ENCODE measurements around the gene IL1RAPL2. TPM values are rescaled to one million over a fixed set of nuclear protein-coding genes. Genes with fewer than 3 reads are reported as not detected.

Gene IL1RAPL2
- total and polyA plus RNA-seq, 2 of the 4 experiments (the other 2 are of a cell fraction), result 0.03 TPM; not detected in 1

GRCh38 chrX:105179644-105180043, 613.6 kb downstream of the IL1RAPL2 start:
- no peaks in the 10 kb centered on the region for H3K36me3 ChIP-seq (ENCODE audit: control insufficient read depth, insufficient read depth, low read length)
- H3K4ac ChIP-seq (ENCODE audit: low read depth, low read length), result no peak overlapping the region
- BruUV-seq (replicated peaks), result no TSS peak
- no peak overlapping the region for H2AK5ac ChIP-seq (ENCODE audit: low read depth, low read length)
- H4K5ac ChIP-seq (ENCODE audit: low read depth, low read length), result no peak overlapping the region
- in situ Hi-C loops (cut with MboI; ENCODE audit: low sequenced_read_pairs) (no loop called here), intact Hi-C loops (cut with micrococcal nuclease) (no loop called here), dilution Hi-C loops (cut with HindIII; ENCODE audit: low sequenced_read_pairs, unreplicated experiment) (no loop called here)
- POLR2A ChIA-PET (ENCODE audit: unreplicated experiment), result no interaction called here
- H2BK120ac ChIP-seq (ENCODE audit: low read depth, low read length), result no peak overlapping the region
- no peak overlapping the region for H3K9ac ChIP-seq (ENCODE audit: low read depth, low read length)
- no peak overlapping the region for H3K4me3 ChIP-seq (ENCODE audit: insufficient read depth, low read depth, low read length)
- H2BK20ac ChIP-seq (ENCODE audit: low read depth, low read length), result no peak overlapping the region
- H2BK5ac ChIP-seq (ENCODE audit: low read depth, low read length, poor library complexity, severe bottlenecking), result no peak overlapping the region
- no peak overlapping the region for H4K91ac ChIP-seq (ENCODE audit: insufficient read depth, low read depth, low read length)
- H3K9me1 ChIP-seq (ENCODE audit: insufficient read depth, low read length), result no peaks in the 10 kb centered on the region
- H4K8ac ChIP-seq (ENCODE audit: low read depth in 2 of 2, low read length in 2 of 2), result no peak overlapping the region
- no peak overlapping the region for H3K56ac ChIP-seq (ENCODE audit: extremely low read depth, insufficient read depth, low read length)
- H2AK9ac ChIP-seq (replicated peaks; ENCODE audit: low read depth, low read length, poor library complexity), result no peak overlapping the region
- H3K27me3 ChIP-seq (ENCODE audit: control insufficient read depth, insufficient read depth, low read length), result no peaks in the 10 kb centered on the region
- H2AFZ ChIP-seq (replicated peaks; ENCODE audit: low read length, poor library complexity), result no peak overlapping the region
- no peaks in the 10 kb centered on the region for H3K4me1 ChIP-seq (ENCODE audit: control insufficient read depth, insufficient read depth, low read length)
- H3K4me2 ChIP-seq (ENCODE audit: low read depth, low read length), result no peak overlapping the region
- no peak overlapping the region for H3K23ac ChIP-seq (ENCODE audit: low read depth, low read length)
- H3K14ac ChIP-seq (replicated peaks; ENCODE audit: low read depth, low read length), result no peak overlapping the region
- peaks cover 2% of the 10 kb centered on the region; the same call in 1 of the 2 replicates for H3K9me3 ChIP-seq (ENCODE audit: control insufficient read depth, insufficient read depth, low read length)
- no peaks in the 10 kb centered on the region for H4K20me1 ChIP-seq (ENCODE audit: insufficient read depth, low read length)
- TF ChIP-seq FOS (IDR thresholded peaks at IDR 0.05; ENCODE audit: low read depth, low read length), result no peak
- TF ChIP-seq CEBPB (IDR thresholded peaks at IDR 0.05; ENCODE audit: low read depth, low read length), result peak; percentile 55
- no peak for TF ChIP-seq CTCF (conservative IDR thresholded peaks at IDR 0.05; ENCODE audit: low read depth, low read length)
- WGBS, 2 experiments (ENCODE audit: extremely low coverage in 2 of 2, insufficient read length in 1 of 2), result no CpG with 5 or more reads among the region's 3 CpGs
- no peak overlapping the region for H3K27ac ChIP-seq (ENCODE audit: insufficient read depth, low read length)
- ATAC-seq (ENCODE audit: low read depth) (no peak), DNase-seq (no peak)
- no peak overlapping the region for H2BK15ac ChIP-seq (ENCODE audit: low read depth, low read length)
- H3K79me1 ChIP-seq (ENCODE audit: low read depth in 1 of 2, low read length in 2 of 2), result no peaks in the 10 kb centered on the region
- CTCF ChIA-PET, result no interaction called here
- H3K18ac ChIP-seq (ENCODE audit: low read depth, low read length), result no peak overlapping the region
